Bladder microvascular endothelial cell (primary cell): Measurements from ENCODE around the gene ZNF317. TPM values are rescaled to one million over a fixed set of nuclear protein-coding genes. Genes with fewer than 3 reads are reported as not detected.

ENCODE experiments used
- total RNA-seq: library from RNA; depleted of rRNA; stranded (reverse); fragments of >200 nt; gene quantifications from 2 replicates; pipeline ENCODE4 v1.2.3, GENCODE V29; 2014

Gene ZNF317
- 8.4 and 17.7 TPM in 2 replicates for total RNA-seq

DNA sequence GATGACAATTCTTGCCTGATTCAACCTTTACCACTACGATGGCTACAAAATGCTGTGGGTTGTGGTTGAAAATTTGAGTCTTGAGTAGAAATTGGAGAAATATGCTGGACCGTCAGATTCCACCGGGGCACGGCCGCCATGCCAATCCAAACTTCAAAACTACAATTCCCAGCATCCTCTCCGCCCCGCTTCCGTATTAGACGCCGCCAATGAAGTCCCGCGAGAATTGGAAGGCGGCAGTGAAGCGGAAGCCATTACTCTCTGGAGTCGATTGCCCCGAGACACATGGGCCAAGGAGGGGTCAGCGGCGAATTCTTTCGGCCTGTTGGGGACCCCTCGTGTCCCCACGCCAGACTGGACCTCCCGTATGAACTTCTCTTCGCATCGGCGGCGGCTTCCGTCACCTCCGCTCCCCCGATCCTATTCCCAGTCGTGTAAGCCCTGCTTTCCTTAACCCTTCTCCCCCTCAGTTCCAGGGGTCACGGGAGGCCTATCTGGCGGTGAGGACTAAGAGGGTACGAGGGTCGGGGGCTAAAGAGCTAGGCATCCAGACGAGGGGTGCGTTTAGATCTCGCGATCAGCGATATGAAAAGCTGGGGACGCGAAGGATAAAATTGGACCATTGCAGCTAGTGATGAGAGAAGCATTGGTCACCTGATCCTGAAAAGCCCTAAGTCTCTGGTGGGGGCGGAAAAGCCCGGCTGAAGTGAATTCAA, at the start of gene ZNF317:
Gene ZNF317, plus strand, starts transcription at position 239 of the 716 bp plus-strand sequence. CDS start 15,620 bp downstream, outside the sequence.

DNA sequence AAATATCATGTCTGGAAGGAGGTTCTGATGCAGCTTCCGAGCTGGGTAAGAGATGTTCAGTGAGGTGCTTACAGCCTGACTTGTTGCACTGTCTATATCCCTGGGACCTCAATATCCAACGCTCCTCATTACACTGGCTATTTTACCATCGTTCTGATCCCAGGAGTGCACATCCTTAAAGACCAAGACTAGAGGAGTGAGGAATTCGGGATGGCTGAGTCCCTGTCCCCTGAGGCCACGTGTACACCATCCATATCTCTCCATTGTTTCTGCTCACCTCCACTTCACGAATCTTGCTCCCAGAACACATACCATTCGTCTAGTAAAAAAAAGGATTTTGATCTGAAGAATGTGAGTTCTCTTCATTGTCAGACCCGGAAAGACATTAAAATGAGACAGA, 32.8 kb upstream of the ZNF317 start, which contains the start of gene OR7G2:
Gene OR7G2, minus strand, starts transcription at position 101 of the 400 bp plus-strand sequence. CDS start 4,232 bp downstream, outside the sequence.

DNA sequence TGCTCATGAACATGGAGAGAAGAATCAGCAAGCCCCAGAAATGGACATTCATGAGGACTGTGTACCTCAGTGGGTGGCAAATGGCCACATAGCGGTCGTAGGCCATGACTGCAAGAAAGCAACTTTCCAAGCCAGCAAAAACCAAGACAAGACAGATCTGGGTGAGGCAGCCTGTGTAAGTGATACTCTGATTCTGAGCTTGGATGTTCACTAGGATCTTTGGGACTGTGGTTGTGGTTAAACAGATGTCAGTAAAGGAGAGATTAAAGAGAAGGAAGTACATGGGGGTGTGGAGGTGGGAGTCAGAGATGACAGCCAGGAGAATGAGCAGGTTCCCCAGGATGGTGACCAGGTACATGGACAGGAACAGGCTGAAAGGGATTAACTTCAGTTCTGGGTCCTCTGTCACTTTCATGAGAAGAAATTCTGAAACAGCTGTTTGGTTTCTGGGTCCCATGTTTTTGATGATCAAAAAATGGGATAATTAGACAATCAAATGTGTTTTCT, 24.8 kb upstream of the ZNF317 start, which contains the start of gene OR7G1:
Gene OR7G1, minus strand, starts transcription at position 457 of the 507 bp plus-strand sequence. Its CDS starts 0 bp downstream, at position 457.

DNA sequence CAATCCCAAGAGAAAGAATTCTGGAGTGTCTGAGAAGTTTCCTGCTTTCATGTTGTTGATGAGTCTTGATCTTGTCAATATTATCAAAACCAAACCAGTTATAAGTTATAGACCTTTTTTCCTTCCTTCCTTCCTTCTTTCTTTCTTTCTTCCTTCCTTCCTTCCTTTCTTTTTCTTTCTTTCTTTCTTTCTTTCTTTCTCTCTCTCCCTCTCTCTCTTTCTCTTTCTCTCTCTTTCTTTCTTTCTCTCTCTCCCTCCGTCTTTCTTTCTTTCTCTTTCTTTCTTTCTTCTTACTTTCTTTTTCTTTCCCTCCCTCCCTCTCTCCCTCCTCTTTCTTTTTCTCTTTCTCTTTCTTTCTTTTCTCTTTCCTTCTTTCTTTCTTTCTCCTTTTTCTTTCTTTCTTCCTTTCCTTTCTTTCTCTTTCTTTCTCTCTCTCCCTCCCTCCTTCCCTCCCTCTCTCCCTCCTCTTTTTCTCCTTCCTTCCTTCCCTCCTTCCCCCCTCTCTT, 13.2 kb upstream of the ZNF317 start, which contains the start of gene OR7G3:
Gene OR7G3, minus strand, starts transcription at position 51 of the 506 bp plus-strand sequence. Its CDS starts 0 bp downstream, at position 51.

DNA sequence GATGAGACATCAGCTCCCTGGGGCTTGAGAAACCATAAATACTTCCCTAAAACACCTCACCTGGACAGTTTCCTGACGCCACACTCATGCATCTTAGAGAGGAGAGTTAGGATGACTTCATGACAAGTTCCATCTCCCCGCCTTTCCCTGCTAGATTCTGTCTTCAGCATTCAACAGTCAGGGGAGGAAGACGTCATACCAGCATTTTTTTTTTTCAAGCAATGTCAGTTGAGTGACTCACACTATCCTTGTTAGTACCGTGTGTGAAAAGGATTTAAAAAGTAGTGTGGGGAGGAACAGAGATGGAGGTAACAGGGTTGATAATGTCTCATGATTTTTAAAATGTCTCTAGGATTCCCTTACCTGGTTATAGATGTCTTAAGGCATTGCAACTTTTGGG, 38.7 kb downstream of the ZNF317 start, which contains the start of gene OR7D2:
Gene OR7D2, plus strand, starts transcription at position 79 of the 400 bp plus-strand sequence. CDS start 6,803 bp downstream, outside the sequence.

Other genes starting within 250 kb of the ZNF317 start
- gene MUC16, start 130.0 kb upstream of the ZNF317 start, total RNA-seq, result not detected in 2 replicates
- not detected in 2 replicates for gene OR1M1, start 53.3 kb upstream of the ZNF317 start, total RNA-seq
- gene OR7G2, start 32.9 kb upstream of the ZNF317 start, total RNA-seq, result not detected in 2 replicates
- gene OR7G1, start 24.6 kb upstream of the ZNF317 start, total RNA-seq, result not detected in 2 replicates
- gene OR7G3, start 13.4 kb upstream of the ZNF317 start, total RNA-seq, result not detected in 2 replicates
- gene OR7D2, start 38.6 kb downstream of the ZNF317 start, total RNA-seq, result not detected in 2 replicates
- gene OR7D4, start 79.2 kb downstream of the ZNF317 start, total RNA-seq, result not detected in 2 replicates
- gene OR7E24, start 110.5 kb downstream of the ZNF317 start, total RNA-seq, result not detected in 2 replicates
- 4.4 and 5.1 TPM in 2 replicates for gene ZNF699, start 169.4 kb downstream of the ZNF317 start, total RNA-seq
- 4.7 and 16.3 TPM in 2 replicates for gene ZNF559, start 183.8 kb downstream of the ZNF317 start, total RNA-seq
- gene ZNF177, start 222.6 kb downstream of the ZNF317 start, total RNA-seq, result 0.32 and 2.3 TPM in 2 replicates